ENCODE measurements around the gene TMEM81.

DNA sequence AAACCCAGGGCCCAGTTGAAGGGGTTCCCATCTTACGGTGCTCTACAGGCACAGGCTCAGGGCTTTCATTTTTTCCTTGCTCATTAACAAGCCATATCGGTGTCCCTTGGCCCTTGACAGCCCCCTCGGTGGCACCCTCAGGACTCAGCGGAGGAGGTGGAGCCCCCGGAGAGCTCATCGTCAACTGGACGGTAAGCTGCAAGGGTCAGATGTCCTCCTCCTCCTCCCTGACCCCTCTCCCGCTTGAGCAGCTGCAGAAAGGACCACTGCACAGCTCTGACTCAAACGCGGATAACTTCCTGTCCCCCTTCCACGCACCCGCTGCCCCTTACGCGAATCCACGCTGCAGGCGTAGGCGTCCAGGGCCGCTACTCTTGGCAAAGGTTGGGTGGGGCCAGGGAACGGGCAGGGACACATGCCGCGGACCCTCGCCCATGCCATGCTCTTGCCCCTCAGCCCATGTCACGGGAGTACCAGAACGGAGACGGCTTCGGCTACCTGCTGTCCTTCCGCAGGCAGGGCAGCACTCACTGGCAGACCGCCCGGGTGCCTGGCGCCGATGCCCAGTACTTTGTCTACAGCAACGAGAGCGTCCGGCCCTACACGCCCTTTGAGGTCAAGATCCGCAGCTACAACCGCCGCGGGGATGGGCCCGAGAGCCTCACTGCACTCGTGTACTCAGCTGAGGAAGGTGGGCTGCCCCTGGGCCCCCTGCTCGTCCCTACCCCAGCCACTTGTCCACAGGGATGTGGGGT lies 14.7 kb downstream of the TMEM81 start:
- no peak for TF ChIP-seq EZH2phosphoT487 (IDR thresholded peaks at IDR 0.05; ENCODE audit: low read depth)
- TF ChIP-seq, protein P1, sequence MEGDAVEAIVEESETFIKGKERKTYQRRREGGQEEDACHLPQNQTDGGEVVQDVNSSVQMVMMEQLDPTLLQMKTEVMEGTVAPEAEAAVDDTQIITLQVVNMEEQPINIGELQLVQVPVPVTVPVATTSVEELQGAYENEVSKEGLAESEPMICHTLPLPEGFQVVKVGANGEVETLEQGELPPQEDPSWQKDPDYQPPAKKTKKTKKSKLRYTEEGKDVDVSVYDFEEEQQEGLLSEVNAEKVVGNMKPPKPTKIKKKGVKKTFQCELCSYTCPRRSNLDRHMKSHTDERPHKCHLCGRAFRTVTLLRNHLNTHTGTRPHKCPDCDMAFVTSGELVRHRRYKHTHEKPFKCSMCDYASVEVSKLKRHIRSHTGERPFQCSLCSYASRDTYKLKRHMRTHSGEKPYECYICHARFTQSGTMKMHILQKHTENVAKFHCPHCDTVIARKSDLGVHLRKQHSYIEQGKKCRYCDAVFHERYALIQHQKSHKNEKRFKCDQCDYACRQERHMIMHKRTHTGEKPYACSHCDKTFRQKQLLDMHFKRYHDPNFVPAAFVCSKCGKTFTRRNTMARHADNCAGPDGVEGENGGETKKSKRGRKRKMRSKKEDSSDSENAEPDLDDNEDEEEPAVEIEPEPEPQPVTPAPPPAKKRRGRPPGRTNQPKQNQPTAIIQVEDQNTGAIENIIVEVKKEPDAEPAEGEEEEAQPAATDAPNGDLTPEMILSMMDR (IDR thresholded peaks at IDR 0.05; ENCODE audit: low read depth, low read length), result no peak

Data from OCI-LY3 (cell line).